HG02759 (cell line): ENCODE data around the gene PARVB.
"Not testable (repeated sequence)": the region's sequence is repeated elsewhere in the genome, so short reads cannot be mapped to it uniquely, and the experiment has no call there.

Experiments used
- ATAC-seq: cut with Tn5 transposase; IDR thresholded peaks from one replicate; pipeline ENCODE4 v1.9.1; 2021; ENCODE audit warnings: mild to moderate bottlenecking, moderate library complexity; ENCODE audit not compliant: unreplicated experiment

The PARVB gene

DNA sequence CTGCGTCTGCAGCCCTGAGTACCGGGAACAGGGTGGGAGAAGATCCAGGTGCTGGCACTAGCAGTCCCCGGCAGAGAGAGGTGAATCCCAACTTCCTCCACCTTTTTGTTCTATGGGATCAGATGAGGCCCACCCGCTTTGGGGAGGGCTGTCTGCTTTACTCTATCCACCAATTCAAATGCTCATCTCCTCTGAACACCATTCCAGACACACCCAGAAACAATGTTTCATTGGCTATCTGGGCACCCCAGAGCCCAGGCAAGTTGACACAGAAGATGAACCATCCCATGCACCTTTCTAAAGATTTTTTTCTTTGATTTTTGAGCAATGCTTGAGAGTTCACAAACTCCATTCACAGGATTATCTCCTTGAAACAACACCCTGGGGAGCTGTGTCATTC is 78.0 kb downstream of the PARVB start:
- ATAC-seq = no peak

DNA sequence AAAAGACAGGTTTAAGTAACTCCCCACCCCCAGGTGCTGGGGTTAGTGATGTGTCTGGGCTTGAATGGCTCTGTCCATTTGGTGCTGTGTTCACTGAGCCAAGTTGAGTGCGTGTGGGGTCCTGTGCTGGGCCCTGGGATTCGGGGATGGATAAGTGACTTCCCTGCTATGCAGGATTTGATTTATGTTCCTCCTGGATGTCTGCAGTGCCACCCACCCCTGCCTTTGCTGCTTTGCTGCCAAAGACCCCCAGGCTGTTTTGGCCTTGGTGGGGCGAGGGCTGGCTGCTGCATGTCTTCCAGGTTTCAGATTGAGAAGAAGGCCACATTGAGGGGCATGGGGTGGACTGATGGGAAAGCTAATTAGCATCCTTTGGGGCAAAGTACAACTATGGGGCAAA is 78.8 kb downstream of the PARVB start:
- ATAC-seq = no peak

GRCh38 chr22:44103735-44104480 is 79.8 kb downstream of the PARVB start:
- no peak for ATAC-seq

DNA sequence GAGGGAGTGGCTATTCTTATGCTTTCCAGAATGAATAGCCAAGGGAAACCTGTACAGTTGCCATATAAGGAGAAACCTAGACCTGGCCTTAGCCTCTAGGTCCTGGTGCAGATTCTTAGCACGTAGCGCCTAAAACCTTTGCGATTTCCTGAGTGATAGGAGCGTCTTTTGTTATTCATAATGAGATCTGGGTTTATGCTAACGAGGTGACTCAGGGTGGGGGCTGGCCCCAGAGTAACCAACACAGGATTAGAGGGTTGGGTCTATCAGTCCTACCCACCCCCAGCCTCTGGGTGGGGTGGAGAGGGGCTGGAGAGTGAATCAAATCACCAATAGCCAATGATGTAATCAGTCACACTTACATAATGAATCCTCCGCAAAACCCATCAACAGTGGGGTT is 83.2 kb downstream of the PARVB start:
- no peak for ATAC-seq

- no peak for ATAC-seq
Observed at GRCh38 chr22:44108076-44108475, 84.0 kb downstream of the PARVB start.

- ATAC-seq = no peak
Observed at GRCh38 chr22:44108806-44109385, 84.8 kb downstream of the PARVB start.

GRCh38 chr22:44109416-44109815 is 85.3 kb downstream of the PARVB start:
- no peak for ATAC-seq

DNA sequence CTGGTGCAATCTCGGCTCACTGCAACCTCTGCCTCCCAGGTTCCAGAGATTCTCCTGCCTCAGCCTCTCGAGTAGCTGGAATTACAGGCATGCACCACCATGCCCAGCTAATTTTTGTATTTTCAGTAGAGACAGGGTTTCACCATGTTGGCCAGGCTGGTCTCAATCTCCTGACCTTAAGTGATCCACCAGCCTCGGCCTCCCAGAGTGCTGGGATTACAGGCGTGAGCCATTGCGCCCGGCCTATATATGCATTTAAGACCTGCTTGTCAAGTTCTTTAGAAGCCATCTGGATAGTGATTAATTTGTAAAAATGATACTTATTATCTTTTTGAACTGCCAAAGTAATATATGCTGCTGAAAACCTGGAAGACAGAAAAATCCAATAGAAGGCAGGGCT is 86.6 kb downstream of the PARVB start:
- not testable (repeated sequence) for ATAC-seq

GRCh38 chr22:44111562-44112155 is 87.6 kb downstream of the PARVB start:
- ATAC-seq = no peak

DNA sequence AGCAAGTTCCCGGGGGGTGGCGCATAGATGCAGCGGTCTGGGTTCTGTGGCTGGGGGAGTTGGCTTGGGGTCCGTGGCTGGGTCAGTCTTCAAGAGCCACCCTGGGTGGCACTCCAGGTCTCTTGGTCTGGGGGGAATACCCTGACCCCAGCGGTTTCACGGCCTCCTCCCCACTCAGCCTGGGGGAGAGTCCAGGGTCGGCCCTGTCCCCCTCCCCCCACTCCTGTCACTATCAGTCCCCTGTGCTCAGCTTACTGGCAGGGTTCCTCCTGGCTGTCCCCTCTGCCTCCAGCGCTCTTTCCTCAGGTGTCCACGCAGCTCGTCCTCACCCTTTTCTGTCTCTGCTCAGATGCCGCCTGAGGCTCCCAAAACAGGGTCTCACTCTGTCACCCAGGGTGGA is 88.1 kb downstream of the PARVB start:
- ATAC-seq = no peak

DNA sequence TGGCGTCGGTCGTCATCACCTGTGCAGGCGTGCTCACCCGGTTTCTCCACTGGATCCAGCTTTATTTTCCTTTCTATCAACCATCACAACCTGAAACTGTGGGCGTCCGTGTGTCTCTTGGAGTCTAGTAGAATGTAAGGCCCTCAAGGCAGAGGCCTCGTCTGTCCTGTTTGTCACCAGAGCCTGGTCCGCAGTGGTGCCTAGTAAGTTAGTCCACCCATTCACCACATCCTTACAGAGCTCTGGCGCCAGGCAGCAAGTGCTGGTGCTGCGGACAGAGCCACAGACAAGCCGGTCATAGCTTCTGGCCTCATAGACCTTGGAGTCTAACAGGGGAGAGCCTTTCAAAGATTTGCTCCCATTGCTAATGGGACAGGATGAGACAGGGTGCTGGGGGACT is 92.2 kb downstream of the PARVB start:
- ATAC-seq = no peak

DNA sequence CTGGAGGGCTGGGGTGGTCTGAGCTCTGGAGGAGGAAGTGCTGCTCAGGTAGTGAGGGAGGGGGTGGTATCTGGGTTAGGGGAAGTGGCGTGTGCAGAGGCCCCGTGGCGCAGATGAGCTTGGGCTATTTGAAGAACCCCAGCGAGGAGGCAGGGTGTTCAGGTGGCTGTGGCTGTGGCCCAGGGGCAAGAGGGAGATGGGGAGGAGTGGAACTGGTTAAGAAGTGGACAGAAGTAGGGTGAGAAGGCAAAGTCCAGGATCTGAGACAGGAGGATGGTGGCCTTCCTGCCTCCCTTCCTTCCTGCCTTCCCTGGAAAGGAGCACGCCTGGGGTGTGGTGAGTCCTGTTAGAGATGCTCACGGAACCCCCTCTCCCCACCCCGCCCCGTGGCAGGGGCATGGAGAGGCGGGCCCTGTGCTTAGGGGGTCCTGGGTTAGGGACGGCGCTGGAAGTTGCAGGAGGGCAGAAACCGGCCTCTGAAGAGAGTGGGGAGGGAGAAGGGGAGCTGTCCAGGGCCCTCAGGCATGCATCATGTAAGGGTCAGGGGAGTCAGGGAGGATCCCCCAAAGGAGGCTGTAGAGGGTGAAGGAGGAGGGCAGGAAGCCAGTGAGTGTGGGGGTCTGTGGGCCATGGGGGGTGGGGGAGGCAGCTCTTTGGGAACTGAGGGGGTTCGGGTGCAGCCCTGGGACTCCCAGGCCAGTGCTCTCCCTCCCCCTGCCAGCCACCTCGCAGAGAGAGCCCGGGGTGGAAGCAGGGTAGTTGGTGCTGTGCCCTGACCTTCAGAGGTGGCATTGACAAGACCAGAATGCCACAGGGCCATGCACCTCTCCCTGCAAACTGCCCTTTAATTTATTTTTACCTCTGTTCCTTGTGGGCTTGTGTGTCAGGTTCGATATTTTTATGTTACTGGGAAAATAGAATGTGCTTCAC is 92.9 kb downstream of the PARVB start:
- ATAC-seq = no peak

- ATAC-seq = no peak
Observed at GRCh38 chr22:44117746-44118145, 93.6 kb downstream of the PARVB start.

- no peak for ATAC-seq
Observed at GRCh38 chr22:44118645-44119315, 94.7 kb downstream of the PARVB start.

DNA sequence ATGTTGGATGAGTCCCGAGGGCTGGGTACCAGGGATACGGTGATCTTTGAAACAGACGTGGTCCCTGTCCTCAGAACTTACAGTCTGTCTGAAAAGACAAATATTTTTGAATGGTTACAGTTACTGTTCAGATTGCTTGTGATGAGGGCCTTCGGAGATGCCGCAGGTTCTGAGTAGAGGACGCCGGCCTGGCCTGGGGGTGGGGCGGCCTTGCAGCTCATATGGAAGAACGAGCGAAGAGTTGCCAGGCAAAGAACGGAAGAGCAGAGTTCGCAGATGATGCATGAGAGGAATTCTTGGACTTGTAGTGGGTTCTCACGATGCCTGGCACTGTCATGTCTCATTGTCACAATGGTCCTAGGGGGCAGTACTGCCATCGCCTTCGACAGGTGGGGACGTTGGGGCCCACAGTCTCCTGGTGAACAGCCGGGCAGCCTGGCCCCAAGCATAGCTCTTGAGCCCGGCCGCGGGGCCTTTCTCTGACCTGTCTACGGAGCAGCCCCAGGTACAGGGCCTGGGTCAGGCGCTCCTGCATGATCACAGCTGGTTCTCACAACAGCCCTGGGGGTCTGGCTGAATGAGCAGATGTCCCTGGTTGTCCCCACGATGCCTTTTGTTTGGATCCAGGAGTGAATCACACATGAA is 95.7 kb downstream of the PARVB start:
- ATAC-seq = no peak

DNA sequence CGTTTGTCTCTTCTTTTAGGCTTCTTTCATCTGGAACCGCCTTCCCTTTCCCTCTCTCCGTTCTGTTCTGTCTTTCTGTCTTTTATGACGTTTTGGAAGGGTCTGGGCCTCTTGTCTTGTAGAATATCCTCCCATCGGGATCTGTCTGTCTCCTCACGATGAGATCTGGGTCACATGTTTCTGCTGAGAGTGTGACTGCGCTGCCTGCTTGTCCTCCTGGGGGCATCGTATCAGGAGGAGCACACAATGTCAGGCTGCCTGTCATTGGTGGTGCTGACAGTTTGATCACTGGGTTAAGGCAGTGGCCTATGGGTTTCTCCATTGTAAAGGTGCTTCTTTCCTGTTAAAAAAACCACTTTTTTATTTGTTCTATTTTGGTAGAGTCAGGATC is 96.2 kb downstream of the PARVB start:
- ATAC-seq = no peak

DNA sequence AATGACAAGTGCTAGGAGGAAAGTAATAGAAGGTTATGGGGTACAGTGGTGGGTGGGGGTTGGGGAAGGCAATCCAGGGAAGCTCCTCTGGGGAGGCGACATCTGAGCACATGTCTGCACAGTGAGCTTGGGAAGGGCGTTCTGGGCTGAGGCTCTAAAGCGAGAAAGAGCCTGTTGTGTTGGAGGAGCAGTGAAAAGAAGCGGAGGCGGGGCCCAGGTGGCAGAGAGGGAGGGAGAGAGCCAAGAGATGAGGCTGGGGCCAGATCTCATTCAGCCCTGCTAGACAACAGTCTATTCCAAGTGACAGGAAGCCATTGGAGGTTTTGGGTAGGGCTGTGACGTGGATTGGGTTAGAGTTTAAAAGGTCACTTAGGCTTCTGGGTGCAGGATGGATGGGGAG is 101.3 kb downstream of the PARVB start:
- no peak for ATAC-seq

- ATAC-seq = no peak
Observed at GRCh38 chr22:44126807-44127206, 102.7 kb downstream of the PARVB start.

GRCh38 chr22:44127356-44127755 is 103.3 kb downstream of the PARVB start:
- ATAC-seq = no peak

DNA sequence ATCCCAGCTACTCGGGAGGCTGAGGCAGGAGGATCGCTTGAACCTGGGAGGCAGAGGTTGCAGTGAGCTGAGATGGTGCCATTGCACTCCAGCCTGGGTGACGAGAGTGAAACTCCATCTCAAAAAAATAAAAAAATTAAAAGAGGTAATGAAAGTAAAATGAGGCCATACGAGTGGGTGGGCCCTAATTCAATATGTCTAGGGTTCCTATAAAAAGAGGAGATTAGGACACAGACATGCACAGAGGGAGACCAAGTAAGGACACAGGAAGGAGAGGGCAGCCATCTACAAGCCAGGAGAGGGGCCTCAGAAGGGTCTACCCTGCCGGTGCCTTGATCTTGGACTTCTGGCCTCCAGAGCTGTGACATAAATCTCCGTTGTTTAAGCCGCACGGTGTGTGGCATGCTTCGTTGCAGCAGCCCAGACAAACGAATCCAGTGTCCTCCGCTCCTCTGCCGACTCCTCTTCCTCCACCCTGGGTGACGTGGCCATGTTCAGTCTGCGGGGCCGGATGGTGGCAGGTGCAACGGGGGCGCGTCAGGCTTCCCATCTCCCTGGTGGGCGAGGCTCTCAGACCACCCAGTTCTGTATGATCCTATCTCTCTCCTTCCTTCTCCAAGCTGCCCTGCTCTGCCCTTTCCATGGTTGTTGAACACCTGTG is 105.0 kb downstream of the PARVB start:
- ATAC-seq = no peak
